ENCODE measurements around the gene NEK6.

NEK6 gene

GRCh38 chr9:124261736-124262648, 4.2 kb downstream of the NEK6 start:
- Mint-ChIP-seq H3K4me1 (peaks cover 52 to 93% of the 10 kb centered on the region in 2 donors), H3K27me3 (no peaks in the 10 kb centered on the region), H3K36me3 (peaks cover 14 to 42% of the 10 kb centered on the region in 2 donors), H3K9me3 (no peaks in the 10 kb centered on the region), H3K4me3 (peak overlapping the region; percentile 72 to 77), H3K27ac (peak overlapping the region; percentile 67)
- no peak for ATAC-seq (replicated peaks)
- no peak for DNase-seq

GRCh38 chr9:124262649-124262972, 4.9 kb downstream of the NEK6 start:
- Mint-ChIP-seq H3K4me3 (no peak overlapping the region), H3K27me3 (no peaks in the 10 kb centered on the region), H3K9me3 (no peaks in the 10 kb centered on the region), H3K4me1 (peaks cover 53 to 93% of the 10 kb centered on the region in 2 donors), H3K27ac (no peak overlapping the region), H3K36me3 (peaks cover 11 to 37% of the 10 kb centered on the region in 2 donors)
- DNase-seq = no peak
- no peak for ATAC-seq (replicated peaks)

GRCh38 chr9:124263213-124263612, 5.5 kb downstream of the NEK6 start:
- Mint-ChIP-seq H3K9me3 (no peaks in the 10 kb centered on the region), H3K4me1 (peaks cover 56 to 97% of the 10 kb centered on the region in 2 donors), H3K4me3 (peak overlapping the region in 1 of 2 donors; percentile 61), H3K27me3 (no peaks in the 10 kb centered on the region), H3K27ac (no peak overlapping the region), H3K36me3 (peaks cover 11 to 36% of the 10 kb centered on the region in 2 donors)
- ATAC-seq (replicated peaks) (no peak), DNase-seq (no peak)

- peaks cover 61 to 97% of the 10 kb centered on the region in 2 donors for H3K4me1 Mint-ChIP-seq
These were observed 6.2 kb downstream of the NEK6 start for GRCh38 chr9:124263800-124264426.

GRCh38 chr9:124264823-124265233, 7.1 kb downstream of the NEK6 start:
- ATAC-seq (replicated peaks) (peak; percentile 35 to 56), DNase-seq (no peak)

More at GRCh38 chr9:124263800-124264426, 6.2 kb downstream of the NEK6 start:
- peaks cover 13 to 33% of the 10 kb centered on the region in 2 donors for H3K36me3 Mint-ChIP-seq
- no peaks in the 10 kb centered on the region for H3K9me3 Mint-ChIP-seq
- ATAC-seq (replicated peaks) (no peak), DNase-seq (no peak)
- no peaks in the 10 kb centered on the region for H3K27me3 Mint-ChIP-seq
- H3K27ac Mint-ChIP-seq = peak overlapping the region; percentile 84
- no peak overlapping the region for H3K4me3 Mint-ChIP-seq

GRCh38 chr9:124265551-124265950, 7.8 kb downstream of the NEK6 start:
- Mint-ChIP-seq H3K4me3 (peak overlapping the region; percentile 5 to 33), H3K9me3 (no peaks in the 10 kb centered on the region), H3K27ac (peak overlapping the region; percentile 84), H3K27me3 (no peaks in the 10 kb centered on the region), H3K4me1 (peaks cover 61 to 97% of the 10 kb centered on the region in 2 donors), H3K36me3 (peaks cover 17 to 36% of the 10 kb centered on the region in 2 donors)
- no peak for DNase-seq
- no peak for ATAC-seq (replicated peaks)

More at GRCh38 chr9:124264823-124265233, 7.1 kb downstream of the NEK6 start:
- Mint-ChIP-seq H3K27ac (peak overlapping the region; percentile 84), H3K4me1 (peaks cover 62 to 95% of the 10 kb centered on the region in 2 donors), H3K4me3 (peak overlapping the region; percentile 5 to 30), H3K36me3 (peaks cover 11 to 31% of the 10 kb centered on the region in 2 donors), H3K9me3 (no peaks in the 10 kb centered on the region), H3K27me3 (no peaks in the 10 kb centered on the region)

- Mint-ChIP-seq H3K27ac (peak overlapping the region; percentile 84), H3K27me3 (no peaks in the 10 kb centered on the region), H3K4me1 (peaks cover 55 to 97% of the 10 kb centered on the region in 2 donors), H3K9me3 (no peaks in the 10 kb centered on the region), H3K4me3 (peak overlapping the region in 1 of 2 donors; percentile 17), H3K36me3 (peaks cover 17 to 43% of the 10 kb centered on the region in 2 donors)
- DNase-seq (no peak), ATAC-seq (replicated peaks) (no peak)
These were observed 8.5 kb downstream of the NEK6 start for GRCh38 chr9:124266139-124266825.

- DNase-seq = no peak
- peaks cover 16 to 40% of the 10 kb centered on the region in 2 donors for H3K36me3 Mint-ChIP-seq
- H3K4me3 Mint-ChIP-seq = peak overlapping the region; percentile 15 to 26
- no peaks in the 10 kb centered on the region for H3K27me3 Mint-ChIP-seq
- no peaks in the 10 kb centered on the region for H3K9me3 Mint-ChIP-seq
- peaks cover 50 to 92% of the 10 kb centered on the region in 2 donors for H3K4me1 Mint-ChIP-seq
- ATAC-seq (replicated peaks) = peak in 1 of 2 donors; percentile 4
- peak overlapping the region; percentile 87 for H3K27ac Mint-ChIP-seq
These were observed 9.1 kb downstream of the NEK6 start for GRCh38 chr9:124266826-124267201.

GRCh38 chr9:124267271-124267807, 9.6 kb downstream of the NEK6 start:
- ATAC-seq (replicated peaks) (peak; percentile 74 to 81), DNase-seq (peak; percentile 55)
- Mint-ChIP-seq H3K36me3 (peaks cover 17 to 38% of the 10 kb centered on the region in 2 donors), H3K4me1 (peaks cover 47 to 86% of the 10 kb centered on the region in 2 donors), H3K4me3 (peak overlapping the region; percentile 15 to 26), H3K9me3 (no peaks in the 10 kb centered on the region), H3K27ac (peak overlapping the region; percentile 87), H3K27me3 (no peaks in the 10 kb centered on the region)

- H3K27ac Mint-ChIP-seq = peak overlapping the region; percentile 88
- no peak for DNase-seq
- H3K36me3 Mint-ChIP-seq = peaks cover 16 to 41% of the 10 kb centered on the region in 2 donors
- H3K4me3 Mint-ChIP-seq = no peak overlapping the region
- no peaks in the 10 kb centered on the region for H3K9me3 Mint-ChIP-seq
- H3K27me3 Mint-ChIP-seq = no peaks in the 10 kb centered on the region
- ATAC-seq (replicated peaks) = no peak
- H3K4me1 Mint-ChIP-seq = peaks cover 51 to 86% of the 10 kb centered on the region in 2 donors
These were observed 10.5 kb downstream of the NEK6 start for GRCh38 chr9:124268248-124268647.

- Mint-ChIP-seq H3K36me3 (peaks cover 16 to 39% of the 10 kb centered on the region in 2 donors), H3K4me3 (no peak overlapping the region), H3K4me1 (peaks cover 51 to 82% of the 10 kb centered on the region in 2 donors), H3K27me3 (no peaks in the 10 kb centered on the region), H3K9me3 (no peaks in the 10 kb centered on the region), H3K27ac (peak overlapping the region; percentile 88)
- no peak for DNase-seq
- ATAC-seq (replicated peaks) = no peak
These were observed 10.9 kb downstream of the NEK6 start for GRCh38 chr9:124268661-124269060.

GRCh38 chr9:124269556-124269955, 11.8 kb downstream of the NEK6 start:
- no peaks in the 10 kb centered on the region for H3K27me3 Mint-ChIP-seq
- peaks cover 14 to 45% of the 10 kb centered on the region in 2 donors for H3K36me3 Mint-ChIP-seq
- no peak overlapping the region for H3K27ac Mint-ChIP-seq
- no peak overlapping the region for H3K4me3 Mint-ChIP-seq
- no peaks in the 10 kb centered on the region for H3K9me3 Mint-ChIP-seq
- ATAC-seq (replicated peaks) = no peak
- DNase-seq = no peak
- H3K4me1 Mint-ChIP-seq = peaks cover 52 to 82% of the 10 kb centered on the region in 2 donors

GRCh38 chr9:124270504-124271335, 13.0 kb downstream of the NEK6 start:
- H3K27me3 Mint-ChIP-seq = no peaks in the 10 kb centered on the region
- peaks cover 52 to 82% of the 10 kb centered on the region in 2 donors for H3K4me1 Mint-ChIP-seq
- no peaks in the 10 kb centered on the region for H3K9me3 Mint-ChIP-seq
- H3K27ac Mint-ChIP-seq = peak overlapping the region; percentile 75
- H3K4me3 Mint-ChIP-seq = no peak overlapping the region
- DNase-seq (no peak), ATAC-seq (replicated peaks) (no peak)
- peaks cover 16 to 46% of the 10 kb centered on the region in 2 donors for H3K36me3 Mint-ChIP-seq

All from stimulated activated naive B cell treated with anti-CD40 and anti-IgM and Interleukin-4, amounts not matched to agents 10 μg/mL and 1 μg/mL and 100 μg/mL, for 72 hours (primary cell).